ENCODE measurements around the gene CELSR2.
"Not testable (repeated sequence)": the region's sequence is repeated elsewhere in the genome, so short reads cannot be mapped to it uniquely, and the experiment has no call there.

Gene CELSR2

DNA sequence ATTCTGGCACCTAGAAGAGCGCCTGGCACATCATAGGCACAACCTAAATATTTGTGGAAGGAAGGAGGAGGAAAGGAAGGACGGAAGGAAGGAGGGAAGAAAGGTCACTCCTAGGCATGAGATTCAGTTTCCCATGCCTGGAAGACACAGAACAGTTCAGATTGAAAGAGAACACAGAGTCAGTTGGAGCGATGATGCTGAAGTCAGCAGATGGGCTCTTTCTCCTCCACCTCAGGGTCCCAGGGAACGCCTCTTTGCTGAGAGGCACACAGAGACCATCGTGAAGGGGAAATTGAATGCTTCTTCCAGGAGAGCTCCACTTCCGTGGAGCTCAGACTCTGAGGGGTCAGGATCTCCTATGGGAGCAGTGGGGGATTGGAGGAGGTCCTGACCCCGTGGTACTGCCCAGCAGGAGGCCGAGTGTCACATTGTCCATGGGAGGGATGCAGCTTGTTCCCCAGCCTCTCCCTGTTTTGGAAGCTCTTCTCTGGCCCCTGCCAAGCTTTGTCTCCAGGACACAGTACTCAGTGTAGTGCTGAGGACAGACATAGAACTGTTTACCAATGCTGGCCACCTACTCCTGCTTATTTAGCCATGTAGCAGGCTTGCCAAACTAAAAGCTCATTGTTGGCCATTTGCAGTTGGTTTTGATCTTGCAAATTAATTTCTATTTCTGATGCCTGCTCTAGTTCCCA is 55.0 kb downstream of the CELSR2 start:
- Histone ChIP-seq H3K27me3 (ENCODE audit: insufficient read depth, low read depth, severe bottlenecking) (no peaks in the 10 kb centered on the region), H3K9me3 (ENCODE audit: severe bottlenecking) (no peaks in the 10 kb centered on the region), H3K4me3 (ENCODE audit: low read depth, low read length) (no peak overlapping the region), H3K36me3 (no peaks in the 10 kb centered on the region), H3K27ac (peak overlapping the region; percentile 83)
- DNase-seq = no peak
- TF ChIP-seq, protein P1, sequence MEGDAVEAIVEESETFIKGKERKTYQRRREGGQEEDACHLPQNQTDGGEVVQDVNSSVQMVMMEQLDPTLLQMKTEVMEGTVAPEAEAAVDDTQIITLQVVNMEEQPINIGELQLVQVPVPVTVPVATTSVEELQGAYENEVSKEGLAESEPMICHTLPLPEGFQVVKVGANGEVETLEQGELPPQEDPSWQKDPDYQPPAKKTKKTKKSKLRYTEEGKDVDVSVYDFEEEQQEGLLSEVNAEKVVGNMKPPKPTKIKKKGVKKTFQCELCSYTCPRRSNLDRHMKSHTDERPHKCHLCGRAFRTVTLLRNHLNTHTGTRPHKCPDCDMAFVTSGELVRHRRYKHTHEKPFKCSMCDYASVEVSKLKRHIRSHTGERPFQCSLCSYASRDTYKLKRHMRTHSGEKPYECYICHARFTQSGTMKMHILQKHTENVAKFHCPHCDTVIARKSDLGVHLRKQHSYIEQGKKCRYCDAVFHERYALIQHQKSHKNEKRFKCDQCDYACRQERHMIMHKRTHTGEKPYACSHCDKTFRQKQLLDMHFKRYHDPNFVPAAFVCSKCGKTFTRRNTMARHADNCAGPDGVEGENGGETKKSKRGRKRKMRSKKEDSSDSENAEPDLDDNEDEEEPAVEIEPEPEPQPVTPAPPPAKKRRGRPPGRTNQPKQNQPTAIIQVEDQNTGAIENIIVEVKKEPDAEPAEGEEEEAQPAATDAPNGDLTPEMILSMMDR (IDR thresholded peaks at IDR 0.05; ENCODE audit: low read depth, low read length) = no peak

DNA sequence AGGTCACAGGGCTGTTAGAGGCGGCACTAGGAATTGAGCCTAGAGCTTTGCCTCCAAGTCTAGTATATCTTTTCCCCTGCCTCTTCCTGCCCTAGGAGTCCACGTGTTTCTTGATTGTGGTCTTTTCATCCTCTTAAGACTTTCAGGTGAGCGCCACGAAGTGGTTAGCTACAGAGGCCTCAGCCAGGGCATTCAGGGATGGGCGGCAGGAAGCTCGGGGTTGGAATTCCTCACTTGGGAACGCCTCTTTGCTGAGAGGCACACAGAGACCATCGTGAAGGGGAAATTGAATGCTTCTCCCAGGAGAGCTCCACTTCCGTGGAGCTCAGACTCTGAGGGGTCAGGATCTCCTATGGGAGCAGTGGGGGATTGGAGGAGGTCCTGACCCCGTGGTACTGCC is 56.7 kb downstream of the CELSR2 start:
- Histone ChIP-seq H3K4me3 (ENCODE audit: low read depth, low read length) (peak overlapping the region; percentile 51), H3K27ac (peak overlapping the region; percentile 83)
- H3K36me3 ChIP-seq; H3K27me3 ChIP-seq (ENCODE audit: insufficient read depth, low read depth, severe bottlenecking); H3K9me3 ChIP-seq (ENCODE audit: severe bottlenecking): not testable (repeated sequence)
- DNase-seq = peak; percentile 69

DNA sequence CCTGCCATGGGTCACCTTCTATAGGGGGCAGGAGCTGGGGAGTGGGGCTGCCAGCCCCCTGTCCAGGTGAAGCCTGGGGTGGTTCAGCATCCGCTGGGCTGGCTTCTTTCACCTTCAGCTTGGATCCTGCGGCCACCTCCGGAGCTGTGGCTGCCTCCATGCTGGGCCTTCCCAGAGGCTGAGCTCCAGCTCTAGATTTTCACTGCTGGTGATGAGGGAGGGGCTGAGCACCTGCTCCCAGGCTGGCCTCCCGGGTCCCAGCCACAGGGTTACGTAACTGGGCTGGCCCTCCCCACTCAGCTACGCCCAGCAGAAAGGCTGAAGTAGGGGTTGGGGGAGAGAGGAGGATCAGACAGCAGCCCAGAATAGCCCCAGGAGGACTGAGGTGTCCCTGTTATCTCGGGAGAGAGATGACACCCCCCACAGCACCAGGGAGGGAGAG is 57.5 kb downstream of the CELSR2 start, which contains the start of gene MYBPHL:
Gene MYBPHL (minus strand): TSS at position 180 of the 442 bp plus-strand sequence. CDS start 20 bp downstream, at position 160.
- Histone ChIP-seq H3K27ac (peak within 1 kb of the TSS; percentile 83), H3K4me3 (ENCODE audit: low read depth, low read length) (peak within 1 kb of the TSS; percentile 51)
- peak; percentile 90 for DNase-seq

DNA sequence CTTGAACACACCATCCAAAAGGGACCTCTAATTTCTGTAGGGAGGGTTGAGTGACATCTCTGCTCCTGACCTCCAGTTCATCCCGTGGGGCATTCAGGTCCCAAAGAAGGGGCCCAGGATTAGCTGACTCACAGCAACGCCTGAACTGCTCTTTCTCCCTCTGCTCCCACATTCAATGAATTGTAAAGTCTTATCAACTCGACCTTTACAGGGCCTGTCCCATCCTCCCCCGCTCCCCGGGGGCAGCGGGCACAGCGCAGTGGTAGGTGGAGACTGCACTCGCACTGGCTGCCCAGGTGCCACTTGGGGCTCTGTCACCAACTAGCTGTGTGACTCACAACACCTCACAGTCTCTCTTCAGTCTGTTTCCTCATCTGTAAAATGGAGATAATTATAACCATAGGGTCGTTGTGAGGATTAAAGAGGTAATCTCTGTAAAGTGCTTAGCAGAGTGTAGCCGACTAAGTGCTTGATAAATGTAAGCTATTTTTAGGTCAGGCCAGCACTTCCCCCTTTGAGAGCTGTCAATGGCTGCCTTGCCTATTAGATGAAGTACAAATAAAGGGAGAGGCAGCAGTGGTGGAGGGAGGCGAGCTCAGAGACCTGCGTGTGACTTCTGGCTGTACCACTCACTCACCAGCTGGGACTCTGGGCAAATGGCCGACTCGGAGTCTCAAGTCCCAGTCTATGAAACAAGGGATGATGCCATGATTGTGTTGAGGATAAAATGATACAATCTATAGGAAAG is 58.1 kb downstream of the CELSR2 start:
- H3K27ac ChIP-seq = peak overlapping the region; percentile 83
- DNase-seq = peak; percentile 87

More for the DNA sequence above, 57.5 kb downstream of the CELSR2 start, which contains the start of gene MYBPHL:
- no peaks in the 10 kb centered on the region for H3K27me3 ChIP-seq (ENCODE audit: insufficient read depth, low read depth, severe bottlenecking)
- TF ChIP-seq, protein P1 (IDR thresholded peaks at IDR 0.05; ENCODE audit: low read depth, low read length) = no peak
- H3K9me3 ChIP-seq (ENCODE audit: severe bottlenecking) = no peaks in the 10 kb centered on the region
- H3K36me3 ChIP-seq = no peaks in the 10 kb centered on the region

DNA sequence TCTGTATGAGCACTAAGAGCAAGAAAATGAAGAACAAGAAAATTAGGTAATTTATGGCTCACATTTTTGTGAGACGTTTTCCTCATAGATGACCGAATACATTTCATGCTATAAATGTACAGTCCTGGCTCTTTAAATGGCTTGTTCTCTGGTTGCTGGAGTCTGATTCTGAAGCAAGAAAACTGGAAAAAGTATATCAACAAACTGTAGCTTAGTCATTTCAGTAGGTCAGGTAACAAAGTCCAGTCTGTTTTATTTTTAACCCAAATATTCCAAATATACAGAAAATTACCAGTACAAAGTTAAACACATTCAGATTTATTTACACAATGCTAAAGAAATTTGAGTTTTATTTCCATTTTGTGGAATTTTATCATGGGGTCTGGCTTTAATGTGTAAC is 60.0 kb downstream of the CELSR2 start:
- Histone ChIP-seq H3K27ac (peak overlapping the region; percentile 83), H3K9me3 (ENCODE audit: severe bottlenecking) (no peaks in the 10 kb centered on the region), H3K27me3 (ENCODE audit: insufficient read depth, low read depth, severe bottlenecking) (no peaks in the 10 kb centered on the region), H3K36me3 (peaks cover 12% of the 10 kb centered on the region), H3K4me3 (ENCODE audit: low read depth, low read length) (no peak overlapping the region)
- no peak for DNase-seq
- TF ChIP-seq, protein P1 (IDR thresholded peaks at IDR 0.05; ENCODE audit: low read depth, low read length) = no peak

More for the DNA sequence above, 58.1 kb downstream of the CELSR2 start:
- TF ChIP-seq, protein P1 (IDR thresholded peaks at IDR 0.05; ENCODE audit: low read depth, low read length) = 0 out of 2 replicates have a peak, but pooled peaks have one; percentile 15
- H3K9me3 ChIP-seq (ENCODE audit: severe bottlenecking) = no peaks in the 10 kb centered on the region
- H3K27me3 ChIP-seq (ENCODE audit: insufficient read depth, low read depth, severe bottlenecking) = no peaks in the 10 kb centered on the region
- H3K4me3 ChIP-seq (ENCODE audit: low read depth, low read length) = peak overlapping the region; percentile 51
- H3K36me3 ChIP-seq = no peaks in the 10 kb centered on the region

DNA sequence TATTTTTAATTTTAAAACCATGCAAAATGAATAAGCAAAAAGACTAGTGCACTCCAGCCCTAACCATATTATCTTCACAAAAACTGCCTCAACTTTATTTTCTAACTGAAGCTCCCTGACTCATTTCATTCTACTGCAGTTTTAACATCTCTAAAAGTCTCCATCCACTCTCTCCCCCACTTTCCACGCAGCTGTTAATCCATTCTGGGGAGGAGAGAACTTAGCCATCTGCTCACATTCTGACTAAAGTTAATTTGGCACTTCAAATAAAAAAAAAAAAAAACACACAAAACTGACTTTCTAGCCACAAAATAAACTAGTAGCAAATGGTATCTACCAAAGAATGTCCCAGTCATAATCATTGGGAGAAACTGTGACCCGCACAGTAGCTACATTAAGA is 62.9 kb downstream of the CELSR2 start:
- Histone ChIP-seq H3K27me3 (ENCODE audit: insufficient read depth, low read depth, severe bottlenecking) (no peaks in the 10 kb centered on the region), H3K9me3 (ENCODE audit: severe bottlenecking) (no peaks in the 10 kb centered on the region), H3K27ac (peak overlapping the region; percentile 70), H3K4me3 (ENCODE audit: low read depth, low read length) (peak overlapping the region; percentile 7; the same call in 1 of the 2 replicates), H3K36me3 (peaks cover 31% of the 10 kb centered on the region)
- DNase-seq = no peak
- TF ChIP-seq, protein P1 (IDR thresholded peaks at IDR 0.05; ENCODE audit: low read depth, low read length) = no peak
